K562 treated with DMSO at 1 percent for 12 hours (cell line): ENCODE measurements around the gene VSIG10L2. TPM values are rescaled to one million over a fixed set of nuclear protein-coding genes. Genes with fewer than 3 reads are reported as not detected.

Source experiments
- total RNA-seq: library from RNA; unstranded; fragments of 300-600 nt; gene quantifications from 2 replicates; pipeline ENCODE4 v1.2.3, GENCODE V29; 2022; ENCODE audit not compliant: insufficient read depth

The VSIG10L2 gene
- total RNA-seq, result not detected in 2 replicates

DNA sequence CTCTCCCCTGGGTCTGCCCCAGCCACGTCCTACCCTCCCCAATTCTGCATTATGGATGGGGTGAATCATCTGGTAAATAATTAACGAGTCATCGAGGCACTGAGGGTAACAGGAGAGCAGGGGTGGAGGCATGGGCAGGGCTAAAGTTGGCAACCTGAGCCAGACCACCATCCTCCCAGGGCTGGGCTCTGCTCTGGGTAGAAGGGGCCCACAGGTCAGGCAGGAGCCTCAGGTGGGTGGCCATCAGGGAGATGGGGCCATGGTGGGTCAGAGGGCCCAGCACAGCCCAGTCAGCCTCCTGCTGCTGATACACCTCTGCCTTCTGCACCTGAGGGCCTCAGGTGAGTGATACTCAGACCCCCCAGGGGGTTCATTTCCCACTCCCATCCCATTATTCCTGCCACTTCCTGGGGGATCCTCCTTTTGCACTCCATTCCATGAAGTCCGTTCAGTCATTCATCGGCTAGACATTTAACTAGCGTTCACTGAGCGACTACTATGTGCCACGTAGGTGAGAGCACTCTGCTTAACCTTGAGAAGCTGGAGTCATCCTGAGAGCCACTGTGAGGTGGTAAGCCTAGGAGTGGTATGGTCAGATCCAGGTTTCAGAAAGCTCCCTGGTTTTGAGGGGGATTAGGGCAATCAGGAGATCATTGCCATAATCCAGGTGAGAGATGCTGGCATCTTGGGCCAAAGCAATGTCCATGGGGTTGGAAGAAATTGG, at the start of gene VSIG10L2:
Gene VSIG10L2 (plus strand): TSS at position 248 of the 724 bp plus-strand sequence. CDS start 12 bp downstream, at position 260.

DNA sequence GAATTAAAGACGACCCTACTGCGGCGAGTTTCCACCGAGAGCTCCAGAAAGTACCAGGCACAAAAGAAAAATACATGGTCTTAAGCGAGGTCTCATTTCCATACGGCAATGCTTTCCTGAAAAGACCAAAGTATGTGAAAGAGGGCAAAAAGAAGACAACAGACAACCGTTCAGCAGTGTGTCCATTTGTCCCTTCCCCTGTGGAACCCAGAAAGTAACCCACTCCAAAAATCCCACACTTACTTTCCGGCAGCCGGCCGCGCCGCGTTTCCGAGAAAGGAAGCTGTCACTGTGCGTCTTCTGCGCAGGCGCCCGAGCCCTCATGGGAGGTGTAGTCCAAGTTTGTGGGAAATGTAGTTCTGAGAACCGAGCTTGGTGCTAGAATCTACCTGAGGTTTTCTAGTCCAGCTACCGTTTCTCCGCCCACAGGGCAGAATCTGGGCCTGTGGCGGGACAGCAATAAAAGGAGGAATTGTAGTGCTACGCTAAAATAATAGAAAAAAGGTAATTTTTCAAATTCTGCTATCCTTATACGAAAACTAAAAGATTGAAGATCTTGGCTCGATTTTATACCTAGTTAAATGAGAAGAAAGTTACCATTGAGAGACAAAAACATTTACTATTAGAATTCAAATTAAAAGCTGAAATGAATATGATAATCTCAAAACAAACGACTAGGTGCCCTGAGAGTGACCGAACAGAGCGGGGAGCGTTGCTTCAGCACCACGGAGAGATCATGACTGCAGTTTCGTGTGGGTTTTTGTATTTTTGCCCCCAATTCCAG, 42.7 kb upstream of the VSIG10L2 start, which contains the start of gene PUS3:
Gene PUS3 (minus strand): TSS at position 280 of the 784 bp plus-strand sequence. CDS start 6,922 bp downstream, outside the sequence.

DNA sequence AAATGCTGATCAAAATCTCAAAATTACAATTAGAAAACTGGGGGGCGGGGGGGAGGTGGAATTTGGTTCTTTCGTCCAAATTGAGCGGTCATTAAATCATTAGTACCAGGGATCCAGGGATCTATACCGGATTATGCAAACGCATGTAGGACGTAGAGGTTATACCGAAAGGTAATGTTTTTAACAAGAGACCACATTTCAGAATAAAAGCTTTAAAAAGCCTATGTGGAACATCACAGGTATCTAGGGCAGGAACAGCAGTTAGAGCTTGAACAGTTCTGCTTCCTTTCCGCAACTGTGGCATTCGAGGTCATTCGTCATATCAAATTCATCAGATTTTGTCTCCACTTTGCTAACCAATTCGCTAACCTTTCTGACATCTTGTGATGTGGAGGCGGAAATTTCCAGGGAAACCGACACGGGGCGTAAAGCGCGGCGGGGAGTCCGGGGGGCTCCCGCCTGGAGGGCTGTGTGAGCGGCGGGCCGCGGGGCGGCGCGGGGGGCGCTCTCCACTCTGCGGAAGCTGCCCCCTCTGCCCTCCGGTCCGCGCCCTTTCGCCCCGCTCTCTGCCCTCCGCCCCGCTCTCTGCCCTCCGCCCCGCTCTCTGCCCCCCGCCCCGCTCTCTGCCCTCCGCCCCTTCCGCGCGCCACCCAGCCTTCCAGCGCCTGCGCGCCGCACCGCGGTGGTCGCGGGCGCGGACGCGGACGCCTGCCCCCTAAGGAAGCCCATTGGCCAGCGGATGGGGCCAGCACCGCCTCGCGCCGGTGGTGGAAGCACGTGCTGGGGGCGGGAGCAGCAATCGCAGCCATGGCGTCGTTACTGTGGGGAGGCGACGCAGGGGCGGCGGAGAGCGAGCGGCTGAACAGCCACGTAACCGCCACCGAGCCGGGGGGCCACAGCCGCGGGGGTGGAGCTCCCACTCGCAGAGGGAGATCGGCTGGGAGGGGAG, 41.9 kb upstream of the VSIG10L2 start, which contains the start of gene DDX25:
Gene DDX25 (plus strand): TSS at position 798 of the 949 bp plus-strand sequence. CDS start 10 bp downstream, at position 808.

Other genes starting within 250 kb of the VSIG10L2 start
- not detected in 2 replicates for gene PATE1, start 199.8 kb upstream of the VSIG10L2 start, total RNA-seq
- gene PATE2, start 167.2 kb upstream of the VSIG10L2 start, total RNA-seq, result not detected in 2 replicates
- not detected in 2 replicates for gene PATE3, start 157.9 kb upstream of the VSIG10L2 start, total RNA-seq
- gene PATE4, start 112.7 kb upstream of the VSIG10L2 start, total RNA-seq, result not detected in 2 replicates
- 5.4 and 10.0 TPM in 2 replicates for gene HYLS1, start 58.4 kb upstream of the VSIG10L2 start, total RNA-seq
- gene PUS3, start 42.8 kb upstream of the VSIG10L2 start, total RNA-seq, result 8.4 and 11.3 TPM in 2 replicates
- not detected in 2 replicates for gene DDX25, start 41.5 kb upstream of the VSIG10L2 start, total RNA-seq
- 1.3 TPM in 1 of 2 replicates, not detected in the other for gene CDON, start 116.8 kb downstream of the VSIG10L2 start, total RNA-seq